ENCODE measurements around the gene FRMD6. TPM values are rescaled to one million over a fixed set of nuclear protein-coding genes. Genes with fewer than 3 reads are reported as not detected.

The FRMD6 gene
- total and polyA plus RNA-seq, 8 donors: 5.9 to 35.2 (median 9.7) TPM

DNA sequence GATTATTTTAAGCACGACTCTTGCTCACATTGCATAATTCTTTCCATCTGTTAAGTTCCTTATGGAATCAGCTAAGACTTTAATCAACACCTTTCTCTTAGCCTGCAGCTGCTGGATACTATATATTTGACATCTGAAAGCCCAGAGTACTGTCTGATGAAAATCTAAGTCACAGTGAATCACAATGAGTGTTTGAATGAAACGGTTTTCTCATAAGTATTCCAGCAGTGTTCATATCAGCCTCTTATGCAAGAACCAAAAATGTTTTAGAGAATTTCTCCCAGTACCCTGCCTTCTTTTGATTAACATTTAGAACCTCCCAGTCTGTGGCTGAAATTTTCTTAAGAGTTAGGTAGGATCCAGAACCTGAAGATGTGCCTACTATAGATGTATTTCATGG is 55.6 kb downstream of the FRMD6 start:
- intact Hi-C loops (cut with DNase I; ENCODE audit: low total_unique reads): no loop called here
- Histone ChIP-seq H3K27ac (no peak overlapping the region), H3K4me1 (no peaks in the 10 kb centered on the region), H3K4me3 (no peak overlapping the region), H3K9me3 (no peaks in the 10 kb centered on the region), H3K27me3 (no peaks in the 10 kb centered on the region), H3K36me3 (peaks cover 0 to 63% (median 58%) of the 10 kb centered on the region in 4 donors)
- no peak for DNase-seq
- WGBS, 5 donors: 78 to 88% (median 80%) methylated on average over 2 of the region's 2 CpGs
- TF ChIP-seq EP300 (IDR thresholded peaks at IDR 0.05) (no peak), POLR2AphosphoS5 (IDR thresholded peaks at IDR 0.05) (no peak), POLR2A (IDR thresholded peaks at IDR 0.05) (no peak)
- TF ChIP-seq, protein P1, sequence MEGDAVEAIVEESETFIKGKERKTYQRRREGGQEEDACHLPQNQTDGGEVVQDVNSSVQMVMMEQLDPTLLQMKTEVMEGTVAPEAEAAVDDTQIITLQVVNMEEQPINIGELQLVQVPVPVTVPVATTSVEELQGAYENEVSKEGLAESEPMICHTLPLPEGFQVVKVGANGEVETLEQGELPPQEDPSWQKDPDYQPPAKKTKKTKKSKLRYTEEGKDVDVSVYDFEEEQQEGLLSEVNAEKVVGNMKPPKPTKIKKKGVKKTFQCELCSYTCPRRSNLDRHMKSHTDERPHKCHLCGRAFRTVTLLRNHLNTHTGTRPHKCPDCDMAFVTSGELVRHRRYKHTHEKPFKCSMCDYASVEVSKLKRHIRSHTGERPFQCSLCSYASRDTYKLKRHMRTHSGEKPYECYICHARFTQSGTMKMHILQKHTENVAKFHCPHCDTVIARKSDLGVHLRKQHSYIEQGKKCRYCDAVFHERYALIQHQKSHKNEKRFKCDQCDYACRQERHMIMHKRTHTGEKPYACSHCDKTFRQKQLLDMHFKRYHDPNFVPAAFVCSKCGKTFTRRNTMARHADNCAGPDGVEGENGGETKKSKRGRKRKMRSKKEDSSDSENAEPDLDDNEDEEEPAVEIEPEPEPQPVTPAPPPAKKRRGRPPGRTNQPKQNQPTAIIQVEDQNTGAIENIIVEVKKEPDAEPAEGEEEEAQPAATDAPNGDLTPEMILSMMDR (IDR thresholded peaks at IDR 0.05): no peak

DNA sequence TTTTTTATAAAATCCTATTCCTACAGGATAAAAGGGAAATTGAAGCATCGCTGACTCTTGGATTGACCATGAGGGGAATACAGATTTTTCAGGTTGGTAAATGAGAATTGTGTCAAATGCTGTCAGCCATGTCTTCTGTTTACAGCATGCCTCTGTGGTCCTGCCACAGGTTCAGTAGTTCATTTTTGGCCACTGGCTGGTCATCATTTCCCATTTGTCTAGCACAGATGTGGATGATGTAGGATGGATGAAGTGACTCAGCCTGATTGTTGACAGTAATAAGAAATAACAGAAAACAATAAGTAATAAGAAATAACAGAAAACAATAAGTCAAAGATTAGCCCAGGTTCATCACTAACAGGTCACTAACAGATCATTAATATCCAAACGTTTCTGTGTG is 59.8 kb downstream of the FRMD6 start:
- 72 to 88% (median 82%) methylated on average over 2 of the region's 2 CpGs for WGBS, 5 donors
- peaks cover 0 to 48% (median 43%) of the 10 kb centered on the region in 4 donors for H3K36me3 ChIP-seq

DNA sequence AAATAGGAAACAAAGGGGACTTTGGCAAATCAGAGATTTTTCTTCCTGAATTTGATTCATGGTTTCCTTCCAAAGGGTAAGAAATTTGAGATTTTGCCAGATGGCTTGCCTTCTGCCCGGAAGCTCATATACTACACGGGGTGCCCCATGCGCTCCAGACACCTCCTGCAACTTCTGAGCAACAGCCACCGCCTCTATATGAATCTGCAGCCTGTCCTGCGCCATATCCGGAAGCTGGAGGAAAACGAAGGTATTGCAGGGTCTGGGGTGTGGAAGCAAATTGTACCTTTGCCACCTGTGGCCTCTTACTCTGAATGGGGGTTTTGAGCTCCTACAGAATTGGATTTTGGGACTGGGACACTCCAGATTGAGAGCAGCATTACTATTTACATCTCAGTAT is 63.5 kb downstream of the FRMD6 start:
- no peak overlapping the region for H3K4me3 ChIP-seq
- H3K4me1 ChIP-seq: no peaks in the 10 kb centered on the region
- H3K27ac ChIP-seq: no peak overlapping the region
- intact Hi-C loops (cut with DNase I; ENCODE audit: low total_unique reads): no loop called here
- peak in 1 of 2 donors; percentile 13 for DNase-seq
- WGBS, 5 donors: 65 to 72% (median 71%) methylated on average over 7 of the region's 7 CpGs
- no peaks in the 10 kb centered on the region for H3K27me3 ChIP-seq
- TF ChIP-seq EP300 (IDR thresholded peaks at IDR 0.05) (no peak), POLR2AphosphoS5 (IDR thresholded peaks at IDR 0.05) (no peak), POLR2A (IDR thresholded peaks at IDR 0.05) (no peak)
- TF ChIP-seq, protein P1 (IDR thresholded peaks at IDR 0.05): no peak
- H3K36me3 ChIP-seq: peaks cover 0 to 55% (median 48%) of the 10 kb centered on the region in 4 donors
- no peaks in the 10 kb centered on the region for H3K9me3 ChIP-seq

More for the DNA sequence above, 59.8 kb downstream of the FRMD6 start:
- TF ChIP-seq EP300 (IDR thresholded peaks at IDR 0.05): no peak
- Histone ChIP-seq H3K27ac (no peak overlapping the region), H3K9me3 (no peaks in the 10 kb centered on the region), H3K4me1 (no peaks in the 10 kb centered on the region), H3K4me3 (no peak overlapping the region), H3K27me3 (no peaks in the 10 kb centered on the region)
- intact Hi-C loops (cut with DNase I; ENCODE audit: low total_unique reads): no loop called here
- no peak for DNase-seq

DNA sequence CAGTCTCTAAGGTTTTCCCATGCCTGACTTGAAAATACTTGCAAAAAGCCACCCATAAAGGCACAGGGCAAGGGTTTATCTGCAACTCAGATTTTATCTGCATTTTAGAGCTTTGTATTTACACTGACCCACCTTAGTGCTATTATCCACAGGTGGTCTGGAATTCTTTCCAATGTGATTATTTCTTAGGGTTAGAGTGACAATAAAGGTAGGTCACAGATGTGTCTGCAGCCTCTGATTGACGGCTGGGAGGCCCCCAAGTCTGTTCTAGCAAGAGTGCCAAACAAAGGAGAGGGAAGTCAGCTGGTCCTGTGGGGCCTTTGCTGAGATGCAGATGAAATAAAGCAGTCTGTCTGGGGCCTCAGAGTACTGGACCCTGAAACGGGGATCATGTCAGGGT is 64.0 kb downstream of the FRMD6 start:
- WGBS, 5 donors: 46 to 73% (median 50%) methylated on average over 2 of the region's 2 CpGs

DNA sequence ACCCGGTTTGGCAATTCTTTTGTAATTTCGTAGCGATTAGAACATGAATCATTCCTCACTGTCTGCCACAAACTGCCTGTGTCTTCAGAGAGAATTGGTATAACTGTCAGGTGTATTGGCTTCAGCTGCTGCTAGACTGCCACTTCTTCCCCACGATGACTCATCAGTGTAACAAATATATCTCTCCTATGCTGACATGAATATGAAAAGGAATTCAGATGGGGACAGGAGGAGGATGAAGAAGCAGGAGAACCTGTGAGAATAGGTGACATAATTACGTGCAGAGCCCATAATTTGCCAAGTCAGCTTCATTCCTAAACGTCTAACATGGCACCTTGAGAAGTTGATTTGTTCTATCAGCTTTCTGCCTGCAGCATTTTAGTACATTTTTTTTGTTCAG is 64.9 kb downstream of the FRMD6 start:
- no peaks in the 10 kb centered on the region for H3K9me3 ChIP-seq
- no peak overlapping the region for H3K4me3 ChIP-seq
- DNase-seq: no peak
- WGBS, 5 donors: 63 to 79% (median 64%) methylated on average over 6 of the region's 6 CpGs
- no peaks in the 10 kb centered on the region for H3K27me3 ChIP-seq
- peaks cover 0 to 63% (median 56%) of the 10 kb centered on the region in 4 donors for H3K36me3 ChIP-seq
- no peaks in the 10 kb centered on the region for H3K4me1 ChIP-seq
- TF ChIP-seq, protein P1 (IDR thresholded peaks at IDR 0.05): no peak
- no peak for TF ChIP-seq POLR2A (IDR thresholded peaks at IDR 0.05)
- TF ChIP-seq EP300 (IDR thresholded peaks at IDR 0.05): no peak
- TF ChIP-seq POLR2AphosphoS5 (IDR thresholded peaks at IDR 0.05): no peak
- no peak overlapping the region for H3K27ac ChIP-seq
- intact Hi-C loops (cut with DNase I; ENCODE audit: low total_unique reads): no loop called here

More for the DNA sequence above, 64.0 kb downstream of the FRMD6 start:
- no peak for TF ChIP-seq EP300 (IDR thresholded peaks at IDR 0.05)
- TF ChIP-seq POLR2A (IDR thresholded peaks at IDR 0.05): no peak
- no peak for TF ChIP-seq POLR2AphosphoS5 (IDR thresholded peaks at IDR 0.05)
- TF ChIP-seq, protein P1 (IDR thresholded peaks at IDR 0.05): no peak
- H3K9me3 ChIP-seq: no peaks in the 10 kb centered on the region
- no peak overlapping the region for H3K27ac ChIP-seq
- peaks cover 0 to 60% (median 53%) of the 10 kb centered on the region in 4 donors for H3K36me3 ChIP-seq
- H3K27me3 ChIP-seq: no peaks in the 10 kb centered on the region
- no peak for DNase-seq
- intact Hi-C loops (cut with DNase I; ENCODE audit: low total_unique reads): no loop called here
- H3K4me3 ChIP-seq: no peak overlapping the region
- no peaks in the 10 kb centered on the region for H3K4me1 ChIP-seq
